ENCODE data around the gene EGFR. TPM values are rescaled to one million over a fixed set of nuclear protein-coding genes. Genes with fewer than 3 reads are reported as not detected.

Gene EGFR
- total RNA-seq, 1 experiment from 2014 or later = 448 TPM

- Mint-ChIP-seq H3K4me3 (ENCODE audit: unreplicated experiment) (no peak overlapping the region), H3K9me3 (ENCODE audit: unreplicated experiment) (no peaks in the 10 kb centered on the region), H3K27me3 (ENCODE audit: insufficient read depth, unreplicated experiment) (peaks cover 12% of the 10 kb centered on the region), H3K4me1 (ENCODE audit: insufficient read depth, unreplicated experiment) (peaks cover 7% of the 10 kb centered on the region), H3K36me3 (ENCODE audit: insufficient read depth, unreplicated experiment) (no peaks in the 10 kb centered on the region), H3K27ac (ENCODE audit: low read depth, unreplicated experiment) (no peak overlapping the region)
- no TSS peak for BruUV-seq (replicated peaks)
- ChIA-PET POLR2A (interaction anchor here (1.2 kb wide), 1 partner anchor 492 kb away, joined by 4 read pairs; no protein-coding TSS in a partner anchor), CTCF (interaction anchor here (0.8 to 5.9 kb wide), 5 partner anchors 7 to 480 kb away, joined by 3 to 309 read pairs (median 4); no protein-coding TSS in a partner anchor)
- no peak for DNase-seq (ENCODE audit: unreplicated experiment)
- intact Hi-C loops (cut with micrococcal nuclease) = loop anchor here (10.0 kb wide), 1 partner anchor 557 kb away; no protein-coding TSS in a partner anchor
- TF ChIP-seq, protein P1, sequence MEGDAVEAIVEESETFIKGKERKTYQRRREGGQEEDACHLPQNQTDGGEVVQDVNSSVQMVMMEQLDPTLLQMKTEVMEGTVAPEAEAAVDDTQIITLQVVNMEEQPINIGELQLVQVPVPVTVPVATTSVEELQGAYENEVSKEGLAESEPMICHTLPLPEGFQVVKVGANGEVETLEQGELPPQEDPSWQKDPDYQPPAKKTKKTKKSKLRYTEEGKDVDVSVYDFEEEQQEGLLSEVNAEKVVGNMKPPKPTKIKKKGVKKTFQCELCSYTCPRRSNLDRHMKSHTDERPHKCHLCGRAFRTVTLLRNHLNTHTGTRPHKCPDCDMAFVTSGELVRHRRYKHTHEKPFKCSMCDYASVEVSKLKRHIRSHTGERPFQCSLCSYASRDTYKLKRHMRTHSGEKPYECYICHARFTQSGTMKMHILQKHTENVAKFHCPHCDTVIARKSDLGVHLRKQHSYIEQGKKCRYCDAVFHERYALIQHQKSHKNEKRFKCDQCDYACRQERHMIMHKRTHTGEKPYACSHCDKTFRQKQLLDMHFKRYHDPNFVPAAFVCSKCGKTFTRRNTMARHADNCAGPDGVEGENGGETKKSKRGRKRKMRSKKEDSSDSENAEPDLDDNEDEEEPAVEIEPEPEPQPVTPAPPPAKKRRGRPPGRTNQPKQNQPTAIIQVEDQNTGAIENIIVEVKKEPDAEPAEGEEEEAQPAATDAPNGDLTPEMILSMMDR (IDR thresholded peaks at IDR 0.05; ENCODE audit: unreplicated experiment) = no peak
Measured at GRCh38 chr7:55251911-55252310, 233.1 kb downstream of the EGFR start.

GRCh38 chr7:55252386-55252785 is 233.6 kb downstream of the EGFR start:
- Mint-ChIP-seq H3K27me3 (ENCODE audit: insufficient read depth, unreplicated experiment) (peaks cover 12% of the 10 kb centered on the region), H3K4me1 (ENCODE audit: insufficient read depth, unreplicated experiment) (peaks cover 7% of the 10 kb centered on the region), H3K27ac (ENCODE audit: low read depth, unreplicated experiment) (no peak overlapping the region), H3K36me3 (ENCODE audit: insufficient read depth, unreplicated experiment) (no peaks in the 10 kb centered on the region), H3K4me3 (ENCODE audit: unreplicated experiment) (no peak overlapping the region), H3K9me3 (ENCODE audit: unreplicated experiment) (no peaks in the 10 kb centered on the region)
- no TSS peak for BruUV-seq (replicated peaks)
- CTCF ChIA-PET = interaction anchor here (0.6 to 5.9 kb wide), 8 partner anchors 8 to 774 kb away, joined by 3 to 309 read pairs (median 4); no protein-coding TSS in a partner anchor
- no peak for DNase-seq (ENCODE audit: unreplicated experiment)
- POLR2A ChIA-PET = interaction anchor here (0.6 to 1.2 kb wide), 5 partner anchors 67 to 709 kb away, joined by 3 to 6 read pairs (median 3); no protein-coding TSS in a partner anchor
- intact Hi-C loops (cut with micrococcal nuclease) = loop anchor here (10.0 kb wide), 1 partner anchor 558 kb away; no protein-coding TSS in a partner anchor
- TF ChIP-seq, protein P1 (IDR thresholded peaks at IDR 0.05; ENCODE audit: unreplicated experiment) = no peak

DNA sequence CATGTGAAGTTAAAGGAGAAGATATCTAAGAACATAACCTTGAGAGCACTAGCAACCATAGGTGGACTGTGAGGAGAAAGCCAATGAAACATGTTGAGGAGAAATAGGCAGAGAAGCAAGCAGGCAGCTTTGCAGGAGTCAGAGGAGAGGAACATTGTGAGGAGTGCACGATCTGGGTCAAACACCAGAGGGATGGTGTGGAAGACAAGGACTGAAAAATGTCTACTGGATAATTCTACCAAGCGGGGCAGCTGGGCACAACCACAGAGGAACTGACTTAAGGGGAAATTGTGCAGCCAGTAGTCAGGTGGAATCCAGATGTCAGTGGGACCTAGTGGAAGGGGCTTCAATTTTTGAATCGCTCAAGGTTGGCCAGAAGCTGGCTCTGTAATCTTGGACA is 234.4 kb downstream of the EGFR start:
- Mint-ChIP-seq H3K27me3 (ENCODE audit: insufficient read depth, unreplicated experiment) (peaks cover 12% of the 10 kb centered on the region), H3K9me3 (ENCODE audit: unreplicated experiment) (no peaks in the 10 kb centered on the region), H3K36me3 (ENCODE audit: insufficient read depth, unreplicated experiment) (no peaks in the 10 kb centered on the region), H3K4me3 (ENCODE audit: unreplicated experiment) (no peak overlapping the region), H3K27ac (ENCODE audit: low read depth, unreplicated experiment) (no peak overlapping the region), H3K4me1 (ENCODE audit: insufficient read depth, unreplicated experiment) (peaks cover 7% of the 10 kb centered on the region)
- intact Hi-C loops (cut with micrococcal nuclease) = loop anchor here (10.0 kb wide), 1 partner anchor 558 kb away; no protein-coding TSS in a partner anchor
- no peak for DNase-seq (ENCODE audit: unreplicated experiment)
- BruUV-seq (replicated peaks) = no TSS peak
- TF ChIP-seq, protein P1 (IDR thresholded peaks at IDR 0.05; ENCODE audit: unreplicated experiment) = no peak
- ChIA-PET POLR2A (interaction anchor here (0.7 to 0.9 kb wide), 2 partner anchors 68 to 469 kb away, joined by 3 read pairs; no protein-coding TSS in a partner anchor), CTCF (interaction anchor here (1.0 to 5.9 kb wide), 7 partner anchors 9 to 481 kb away, joined by 3 to 309 read pairs (median 21); no protein-coding TSS in a partner anchor)

DNA sequence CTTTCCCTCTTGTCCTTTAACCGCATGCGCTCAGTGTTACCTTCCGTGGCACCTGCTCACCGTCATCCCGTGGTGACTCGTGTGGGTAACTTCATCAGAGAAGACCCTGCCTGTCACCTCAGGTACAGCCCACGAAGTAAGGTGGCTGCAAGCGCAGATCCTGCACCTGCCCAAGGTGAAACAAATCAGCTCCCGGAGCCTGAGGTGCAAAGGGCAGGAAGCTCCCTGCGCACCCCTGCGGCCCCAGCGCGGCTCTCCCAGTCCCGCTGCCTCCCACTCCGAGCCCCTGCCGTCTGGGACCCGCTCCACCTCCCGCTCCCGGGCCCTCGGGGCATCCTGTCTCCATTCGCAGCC is 235.4 kb downstream of the EGFR start:
- ChIA-PET POLR2A (interaction anchor here (0.8 to 2.5 kb wide), 8 partner anchors 39 to 481 kb away, joined by 3 to 19 read pairs (median 4); no protein-coding TSS in a partner anchor), CTCF (interaction anchor here (0.5 to 5.9 kb wide), 62 partner anchors 10 to 545 kb away, joined by 3 to 309 read pairs (median 4); partner anchors contain the start of gene SEC61G)
- intact Hi-C loops (cut with micrococcal nuclease) = loop anchor here (10.0 kb wide), 1 partner anchor 559 kb away; no protein-coding TSS in a partner anchor
- TF ChIP-seq, protein P1 (IDR thresholded peaks at IDR 0.05; ENCODE audit: unreplicated experiment) = no peak
- Mint-ChIP-seq H3K4me3 (ENCODE audit: unreplicated experiment) (peak overlapping the region; percentile 78), H3K27me3 (ENCODE audit: insufficient read depth, unreplicated experiment) (peaks cover 12% of the 10 kb centered on the region), H3K27ac (ENCODE audit: low read depth, unreplicated experiment) (no peak overlapping the region), H3K36me3 (ENCODE audit: insufficient read depth, unreplicated experiment) (no peaks in the 10 kb centered on the region), H3K9me3 (ENCODE audit: unreplicated experiment) (no peaks in the 10 kb centered on the region), H3K4me1 (ENCODE audit: insufficient read depth, unreplicated experiment) (peaks cover 7% of the 10 kb centered on the region)
- no TSS peak for BruUV-seq (replicated peaks)
- DNase-seq (ENCODE audit: unreplicated experiment) = no peak
